Measurements from ENCODE around the gene PSMA6. TPM values are rescaled to one million over a fixed set of nuclear protein-coding genes. Genes with fewer than 3 reads are reported as not detected.

Gene PSMA6
- total RNA-seq, 1 donor from 2014 or later = 225 TPM

- Histone ChIP-seq H2AFZ (ENCODE audit: low read depth, low read length) (no peak overlapping the region), H3K4me3 (ENCODE audit: insufficient read depth, low read depth, low read length) (no peak overlapping the region), H3K4me1 (ENCODE audit: insufficient read depth, low read length) (peaks cover 16% of the 10 kb centered on the region), H3K79me2 (ENCODE audit: insufficient read depth, low read length) (no peaks in the 10 kb centered on the region), H3K9ac (ENCODE audit: low read length) (no peak overlapping the region), H3K36me3 (ENCODE audit: insufficient read depth, low read length) (no peaks in the 10 kb centered on the region), H4K20me1 (ENCODE audit: insufficient read depth, low read length) (no peaks in the 10 kb centered on the region), H3K4me2 (ENCODE audit: low read length) (peak overlapping the region; percentile 60), H3K27me3 (ENCODE audit: insufficient read depth, low read length) (no peaks in the 10 kb centered on the region), H3K9me3 (ENCODE audit: insufficient read depth, low read depth, low read length) (no peaks in the 10 kb centered on the region), H3K27ac (ENCODE audit: low read depth, low read length) (no peak overlapping the region)
- no peaks in the 10 kb centered on the region for H3K9me3 Mint-ChIP-seq (ENCODE audit: unreplicated experiment)
- no peaks in the 10 kb centered on the region for H3K36me3 Mint-ChIP-seq (ENCODE audit: low read depth, unreplicated experiment)
- H3K27me3 Mint-ChIP-seq (ENCODE audit: low read depth, unreplicated experiment) = peaks cover 3% of the 10 kb centered on the region
- H3K4me3 Mint-ChIP-seq (ENCODE audit: unreplicated experiment) = no peak overlapping the region
- FAIRE-seq (no peak), DNase-seq (ENCODE audit: low read depth) (no peak)
- no peak for TF ChIP-seq CTCF (IDR thresholded peaks at IDR 0.05; ENCODE audit: insufficient read depth, low read depth, low read length)
- TF ChIP-seq EZH2 (IDR thresholded peaks at IDR 0.05; ENCODE audit: insufficient read depth, low read length) = no peak
- H3K27ac Mint-ChIP-seq (ENCODE audit: unreplicated experiment) = no peak overlapping the region
- peaks cover 15% of the 10 kb centered on the region for H3K4me1 Mint-ChIP-seq (ENCODE audit: low read depth, unreplicated experiment)
Measured at GRCh38 chr14:35340616-35341453, 48.7 kb downstream of the PSMA6 start.

- DNase-seq (ENCODE audit: low read depth) = no peak
- H3K4me1 ChIP-seq (ENCODE audit: insufficient read depth, low read length) = peaks cover 16% of the 10 kb centered on the region
- no peaks in the 10 kb centered on the region for H3K36me3 Mint-ChIP-seq (ENCODE audit: low read depth, unreplicated experiment)
- H3K4me3 ChIP-seq (ENCODE audit: insufficient read depth, low read depth, low read length) = no peak overlapping the region
- H3K4me1 Mint-ChIP-seq (ENCODE audit: low read depth, unreplicated experiment) = peaks cover 13% of the 10 kb centered on the region
- H3K4me3 Mint-ChIP-seq (ENCODE audit: unreplicated experiment) = no peak overlapping the region
- no peak overlapping the region for H3K9ac ChIP-seq (ENCODE audit: low read length)
- TF ChIP-seq EZH2 (IDR thresholded peaks at IDR 0.05; ENCODE audit: insufficient read depth, low read length) = no peak
- TF ChIP-seq CTCF (IDR thresholded peaks at IDR 0.05; ENCODE audit: insufficient read depth, low read depth, low read length) = no peak
- H3K4me2 ChIP-seq (ENCODE audit: low read length) = peak overlapping the region; percentile 60
- no peak overlapping the region for H3K27ac Mint-ChIP-seq (ENCODE audit: unreplicated experiment)
- H3K27me3 ChIP-seq (ENCODE audit: insufficient read depth, low read length) = no peaks in the 10 kb centered on the region
- FAIRE-seq = no peak
- H3K27me3 Mint-ChIP-seq (ENCODE audit: low read depth, unreplicated experiment) = peaks cover 3% of the 10 kb centered on the region
- H3K27ac ChIP-seq (ENCODE audit: low read depth, low read length) = no peak overlapping the region
- H3K9me3 Mint-ChIP-seq (ENCODE audit: unreplicated experiment) = no peaks in the 10 kb centered on the region
- no peaks in the 10 kb centered on the region for H3K79me2 ChIP-seq (ENCODE audit: insufficient read depth, low read length)
- H3K9me3 ChIP-seq (ENCODE audit: insufficient read depth, low read depth, low read length) = no peaks in the 10 kb centered on the region
- H4K20me1 ChIP-seq (ENCODE audit: insufficient read depth, low read length) = no peaks in the 10 kb centered on the region
- no peaks in the 10 kb centered on the region for H3K36me3 ChIP-seq (ENCODE audit: insufficient read depth, low read length)
- peak overlapping the region; percentile 75 for H2AFZ ChIP-seq (ENCODE audit: low read depth, low read length)
Measured at GRCh38 chr14:35341454-35341750, 49.2 kb downstream of the PSMA6 start.
